ENCODE data around the gene PREX1.

Gene PREX1

GRCh38 chr20:48620154-48620506 lies 207.7 kb downstream of the PREX1 start:
- no peak for DNase-seq (ENCODE audit: low spot score)

- no peak for DNase-seq (ENCODE audit: low spot score)
Measured at GRCh38 chr20:48619126-48620101, 208.4 kb downstream of the PREX1 start.

GRCh38 chr20:48618631-48619030 lies 209.2 kb downstream of the PREX1 start:
- no peak for DNase-seq (ENCODE audit: low spot score)

GRCh38 chr20:48618052-48618451 lies 209.7 kb downstream of the PREX1 start:
- no peak for DNase-seq (ENCODE audit: low spot score)

- DNase-seq (ENCODE audit: low spot score): no peak
Measured at GRCh38 chr20:48617481-48617880, 210.3 kb downstream of the PREX1 start.

- no peak for DNase-seq (ENCODE audit: low spot score)
Measured at GRCh38 chr20:48616481-48616880, 211.3 kb downstream of the PREX1 start.

GRCh38 chr20:48615871-48616270 lies 211.9 kb downstream of the PREX1 start:
- DNase-seq (ENCODE audit: low spot score): no peak

- no peak for DNase-seq (ENCODE audit: low spot score)
Measured at GRCh38 chr20:48614593-48615274, 213.1 kb downstream of the PREX1 start.

- DNase-seq (ENCODE audit: low spot score): no peak
Measured at GRCh38 chr20:48613926-48614325, 213.9 kb downstream of the PREX1 start.

- no peak for DNase-seq (ENCODE audit: low spot score)
Measured at GRCh38 chr20:48612335-48612734, 215.5 kb downstream of the PREX1 start.

GRCh38 chr20:48610996-48611395 lies 216.8 kb downstream of the PREX1 start:
- no peak for DNase-seq (ENCODE audit: low spot score)

GRCh38 chr20:48609491-48609978 lies 218.3 kb downstream of the PREX1 start:
- no peak for DNase-seq (ENCODE audit: low spot score)

GRCh38 chr20:48608756-48609155 lies 219.0 kb downstream of the PREX1 start:
- DNase-seq (ENCODE audit: low spot score): no peak

GRCh38 chr20:48607544-48607865 lies 220.3 kb downstream of the PREX1 start:
- DNase-seq (ENCODE audit: low spot score): no peak

GRCh38 chr20:48606841-48607543 lies 220.8 kb downstream of the PREX1 start:
- no peak for DNase-seq (ENCODE audit: low spot score)

GRCh38 chr20:48606172-48606840 lies 221.5 kb downstream of the PREX1 start:
- no peak for DNase-seq (ENCODE audit: low spot score)

GRCh38 chr20:48605364-48606171 lies 222.2 kb downstream of the PREX1 start:
- DNase-seq (ENCODE audit: low spot score): no peak

- no peak for DNase-seq (ENCODE audit: low spot score)
Measured at GRCh38 chr20:48604936-48605335, 222.9 kb downstream of the PREX1 start.

- no peak for DNase-seq (ENCODE audit: low spot score)
Measured at GRCh38 chr20:48604426-48604825, 223.4 kb downstream of the PREX1 start.

- DNase-seq (ENCODE audit: low spot score): no peak
Measured at GRCh38 chr20:48603819-48604405, 223.9 kb downstream of the PREX1 start.

Measured in AG20443 (cell line).